Lung (tissue), 12 donors: ENCODE results near the gene NCOA1. TPM values are rescaled to one million over a fixed set of nuclear protein-coding genes. Genes with fewer than 3 reads are reported as not detected.

Experiments
- ATAC-seq: fragments of 200-7000 bp; cut with Tn5 transposase; one replicate; pipeline ENCODE4 v1.9.1; 2020; ENCODE audit warnings: moderate number of reproducible peaks; ENCODE audit not compliant: insufficient read depth, low FRiP score
- DNase-seq, 3 donors: peaks; one replicate each; pipeline ENCODE4 v3.0.0-alpha.2; 2013 to 2017
- H3K27ac ChIP-seq, 2 donors: one replicate each; pipeline ENCODE4 v1.5.1; 2013; ENCODE audit warnings: mild to moderate bottlenecking in 2 of 2, moderate library complexity in 2 of 2, control low read depth in 1 of 2, inconsistent platforms in 1 of 2, low read depth in 1 of 2, low read length in 1 of 2
- H3K27me3 ChIP-seq, 3 donors: one replicate each; pipeline ENCODE4 v1.5.1; 2013; ENCODE audit warnings: low read length in 2 of 3; ENCODE audit not compliant: control insufficient read depth in 3 of 3, insufficient read depth in 3 of 3
- H3K36me3 ChIP-seq, 4 donors: one replicate each; pipeline ENCODE4 v1.5.1; 2013; ENCODE audit warnings: low read length in 4 of 4, mild to moderate bottlenecking in 1 of 4, moderate library complexity in 1 of 4; ENCODE audit not compliant: control insufficient read depth in 4 of 4, insufficient read depth in 4 of 4
- H3K4me1 ChIP-seq, 5 donors: one replicate each; pipeline ENCODE4 v1.5.1; 2013; ENCODE audit warnings: low read length in 5 of 5, mild to moderate bottlenecking in 2 of 5, moderate library complexity in 1 of 5; ENCODE audit not compliant: control insufficient read depth in 5 of 5, insufficient read depth in 5 of 5
- H3K4me3 ChIP-seq: one replicate; pipeline ENCODE4 v1.5.1; 2013; ENCODE audit warnings: mild to moderate bottlenecking, control low read depth, moderate library complexity
- H3K9ac ChIP-seq, 2 donors: one replicate each; pipeline ENCODE4 v1.5.1; 2013; ENCODE audit warnings: low read length in 2 of 2, control low read depth in 1 of 2; ENCODE audit not compliant: insufficient read depth in 1 of 2
- H3K9me3 ChIP-seq, 4 donors: one replicate each; pipeline ENCODE4 v1.5.1; 2013; ENCODE audit warnings: low read length in 3 of 4, mild to moderate bottlenecking in 1 of 4, moderate library complexity in 1 of 4; ENCODE audit not compliant: control insufficient read depth in 4 of 4, insufficient read depth in 3 of 4
- WGBS, 2 donors: extraction: QIAGEN DNeasy Blood & Tissue Kit; methylation state at CpG; one replicate each; pipeline ENCODE4 v1.1.7; 2013; 5-methylcytosine and 5-hydroxymethylcytosine counted together
- polyA plus RNA-seq, 2 donors: library from polyadenylated mRNA; stranded (reverse); fragments of 200-250 nt; gene quantifications; one replicate each; pipeline ENCODE4 v1.2.1, GENCODE V29; 2013
- total RNA-seq, 2 donors: library from RNA; depleted of rRNA in 1 of 2; stranded (reverse); fragments of >200 nt in 1 of 2; gene quantifications; one replicate each; pipeline ENCODE4 v1.2.1, GENCODE V29; 2014 to 2021
- TF ChIP-seq, protein P1 (sequence below): IDR thresholded peaks from 2 replicates; pipeline ENCODE4 v1.5.1; 2012; ENCODE audit warnings: mild to moderate bottlenecking; ENCODE audit errors: control extremely low read depth, extremely low read depth
- donor health status: control.
- donor health status: control.
- donor health status: Bipolar disorder and iron deficiency.
- donor health status: healthy.
- donor health status: DM: yes; HTN: yes; CAD: no.

Gene NCOA1
- total and polyA plus RNA-seq, 4 donors: 8.3 to 123 (median 27.3) TPM

- Histone ChIP-seq H3K27me3 (no peaks in the 10 kb centered on the region), H3K36me3 (no peaks in the 10 kb centered on the region), H3K9me3 (no peaks in the 10 kb centered on the region), H3K27ac (no peak overlapping the region), H3K9ac (no peak overlapping the region), H3K4me1 (peaks cover 0 to 10% (median 4%) of the 10 kb centered on the region in 5 donors), H3K4me3 (no peak overlapping the region)
- ATAC-seq (no peak), DNase-seq (no peak)
- TF ChIP-seq, protein P1, sequence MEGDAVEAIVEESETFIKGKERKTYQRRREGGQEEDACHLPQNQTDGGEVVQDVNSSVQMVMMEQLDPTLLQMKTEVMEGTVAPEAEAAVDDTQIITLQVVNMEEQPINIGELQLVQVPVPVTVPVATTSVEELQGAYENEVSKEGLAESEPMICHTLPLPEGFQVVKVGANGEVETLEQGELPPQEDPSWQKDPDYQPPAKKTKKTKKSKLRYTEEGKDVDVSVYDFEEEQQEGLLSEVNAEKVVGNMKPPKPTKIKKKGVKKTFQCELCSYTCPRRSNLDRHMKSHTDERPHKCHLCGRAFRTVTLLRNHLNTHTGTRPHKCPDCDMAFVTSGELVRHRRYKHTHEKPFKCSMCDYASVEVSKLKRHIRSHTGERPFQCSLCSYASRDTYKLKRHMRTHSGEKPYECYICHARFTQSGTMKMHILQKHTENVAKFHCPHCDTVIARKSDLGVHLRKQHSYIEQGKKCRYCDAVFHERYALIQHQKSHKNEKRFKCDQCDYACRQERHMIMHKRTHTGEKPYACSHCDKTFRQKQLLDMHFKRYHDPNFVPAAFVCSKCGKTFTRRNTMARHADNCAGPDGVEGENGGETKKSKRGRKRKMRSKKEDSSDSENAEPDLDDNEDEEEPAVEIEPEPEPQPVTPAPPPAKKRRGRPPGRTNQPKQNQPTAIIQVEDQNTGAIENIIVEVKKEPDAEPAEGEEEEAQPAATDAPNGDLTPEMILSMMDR: no peak
- WGBS, 2 donors: 94 to 97% methylated on average over 3 of the region's 3 CpGs
Measured at GRCh38 chr2:24485197-24485596, 5.9 kb upstream of the NCOA1 start.

- Histone ChIP-seq H3K9ac (no peak overlapping the region), H3K4me3 (no peak overlapping the region), H3K4me1 (peaks cover 0 to 13% (median 3%) of the 10 kb centered on the region in 5 donors), H3K36me3 (no peaks in the 10 kb centered on the region), H3K9me3 (no peaks in the 10 kb centered on the region), H3K27ac (no peak overlapping the region), H3K27me3 (no peaks in the 10 kb centered on the region)
- peak in 2 of 3 donors; percentile 45 to 76 for DNase-seq
- no peak for ATAC-seq
- TF ChIP-seq, protein P1: no peak
- whole genome bisulfite sequencing, 2 donors: 88% methylated on average over 3 of the region's 3 CpGs
Measured at GRCh38 chr2:24486636-24487205, 4.3 kb upstream of the NCOA1 start.

- Histone ChIP-seq H3K36me3 (no peaks in the 10 kb centered on the region), H3K9ac (peak overlapping the region in 1 of 2 donors; percentile 14), H3K4me1 (peaks cover 2 to 29% (median 16%) of the 10 kb centered on the region in 5 donors), H3K27ac (peak overlapping the region; percentile 83 to 97), H3K27me3 (no peaks in the 10 kb centered on the region), H3K9me3 (no peaks in the 10 kb centered on the region), H3K4me3 (no peak overlapping the region)
- 53 to 57% methylated on average over 14 of the region's 14 CpGs for WGBS, 2 donors
- TF ChIP-seq, protein P1: no peak
- ATAC-seq (peak; percentile 24), DNase-seq (peak in 1 of 3 donors; percentile 58)
Measured at GRCh38 chr2:24489465-24490180, 1.4 kb upstream of the NCOA1 start.
